ENCODE results near the gene TMEM132C. TPM values are rescaled to one million over a fixed set of nuclear protein-coding genes. Genes with fewer than 3 reads are reported as not detected.
A peak's percentile ranks its signal among the peaks of the same experiment; 100 is the strongest.

The TMEM132C gene
- total RNA-seq, 2 experiments from 2014 or later: not detected

DNA sequence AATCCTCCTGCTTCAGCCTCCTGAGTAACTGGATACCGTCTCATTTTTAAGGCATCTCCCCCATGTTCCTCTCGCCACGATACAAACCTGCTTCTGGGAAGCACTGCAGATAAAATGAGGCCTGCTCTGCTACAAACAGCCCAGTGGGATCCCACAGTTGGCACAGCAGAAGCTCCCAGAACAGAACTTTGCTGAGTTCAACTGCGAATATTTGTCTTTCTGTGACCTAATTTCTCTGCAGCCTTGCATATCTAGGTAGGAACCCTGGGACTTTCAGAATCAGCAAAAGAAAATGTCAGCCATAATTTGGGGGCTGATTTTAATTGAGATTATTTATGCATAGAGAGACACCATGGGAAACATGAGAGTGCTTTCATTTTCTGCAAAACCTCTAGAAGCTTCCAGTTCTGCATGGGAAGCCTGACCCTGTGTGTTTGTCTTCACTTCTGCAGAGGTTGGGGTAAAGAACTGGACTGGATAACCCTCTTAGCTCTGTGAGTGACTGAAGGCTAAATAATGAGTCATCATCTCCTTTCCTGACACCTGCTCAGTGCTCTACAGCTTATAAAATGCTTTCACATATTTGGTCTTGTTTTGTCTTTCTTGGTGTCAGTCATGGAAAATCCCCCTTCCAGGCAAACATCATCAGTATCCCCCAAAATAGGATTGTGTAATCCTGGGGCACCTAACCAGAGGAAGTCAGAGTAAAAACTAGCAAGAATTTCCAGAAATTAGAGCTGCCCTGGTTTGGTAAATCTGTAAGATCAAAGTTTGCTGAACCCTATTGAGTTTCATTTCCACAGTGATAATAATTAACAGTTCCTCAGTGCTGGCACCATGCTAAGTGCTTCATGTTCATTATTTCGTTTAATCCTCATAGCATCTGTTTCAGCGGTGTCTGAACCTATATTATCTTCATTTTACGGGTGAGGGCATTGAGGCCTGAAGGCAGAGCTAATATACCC lies 371.0 kb downstream of the TMEM132C start:
- no peak for DNase-seq
- ChIA-PET POLR2A (interaction anchor here (0.5 kb wide), 1 partner anchor 1071 kb away, joined by 5 read pairs; no protein-coding TSS in a partner anchor), CTCF (no interaction called here)
- TF ChIP-seq CTCF (IDR thresholded peaks at IDR 0.05): no peak
- H3K4me1 Mint-ChIP-seq (ENCODE audit: low read depth): no peaks in the 10 kb centered on the region
- intact Hi-C loops (cut with micrococcal nuclease): no loop called here
- no peaks in the 10 kb centered on the region for H3K27me3 Mint-ChIP-seq
- no peaks in the 10 kb centered on the region for H3K36me3 Mint-ChIP-seq (ENCODE audit: low read depth)
- ATAC-seq: peak; percentile 39
- peaks cover 2% of the 10 kb centered on the region for H3K9me3 Mint-ChIP-seq
- no peak overlapping the region for H3K27ac Mint-ChIP-seq
- no peak overlapping the region for H3K4me3 Mint-ChIP-seq

- POLR2A ChIA-PET: no interaction called here
- H3K9me3 Mint-ChIP-seq: peaks cover 2% of the 10 kb centered on the region
- no peak for ATAC-seq
- no peaks in the 10 kb centered on the region for H3K27me3 Mint-ChIP-seq
- TF ChIP-seq CTCF (IDR thresholded peaks at IDR 0.05): no peak
- intact Hi-C loops (cut with micrococcal nuclease): no loop called here
- no peaks in the 10 kb centered on the region for H3K36me3 Mint-ChIP-seq (ENCODE audit: low read depth)
- CTCF ChIA-PET: no interaction called here
- no peak for DNase-seq
- no peak overlapping the region for H3K27ac Mint-ChIP-seq
- H3K4me1 Mint-ChIP-seq (ENCODE audit: low read depth): no peaks in the 10 kb centered on the region
- H3K4me3 Mint-ChIP-seq: no peak overlapping the region
Measured at GRCh38 chr12:128639089-128639488, 372.1 kb downstream of the TMEM132C start.

DNA sequence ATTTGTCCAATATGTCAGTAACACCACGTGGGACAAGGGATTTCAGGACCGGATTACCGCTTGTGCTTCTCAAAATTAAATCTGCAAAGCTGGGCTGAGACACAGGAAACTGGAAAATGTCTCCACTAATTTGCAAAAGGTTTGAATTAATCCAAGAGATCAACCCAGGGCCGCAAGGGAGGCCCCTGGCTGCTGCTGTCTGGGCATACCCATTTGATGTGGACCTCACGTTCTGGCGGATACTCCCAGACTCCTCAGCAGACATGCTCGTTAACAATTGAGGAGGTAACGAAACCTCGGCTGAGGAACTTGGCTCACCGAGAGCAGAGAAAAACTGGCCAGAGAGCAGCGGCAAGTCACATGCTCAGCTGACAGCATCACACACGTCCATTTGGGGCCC lies 376.2 kb downstream of the TMEM132C start:
- peaks cover 6% of the 10 kb centered on the region for H3K9me3 Mint-ChIP-seq
- ATAC-seq (no peak), DNase-seq (no peak)
- TF ChIP-seq CTCF (IDR thresholded peaks at IDR 0.05): no peak
- intact Hi-C loops (cut with micrococcal nuclease): no loop called here
- H3K4me3 Mint-ChIP-seq: no peak overlapping the region
- ChIA-PET POLR2A (no interaction called here), CTCF (no interaction called here)
- no peaks in the 10 kb centered on the region for H3K27me3 Mint-ChIP-seq
- H3K36me3 Mint-ChIP-seq (ENCODE audit: low read depth): no peaks in the 10 kb centered on the region
- H3K4me1 Mint-ChIP-seq (ENCODE audit: low read depth): no peaks in the 10 kb centered on the region
- H3K27ac Mint-ChIP-seq: no peak overlapping the region

- TF ChIP-seq CTCF (IDR thresholded peaks at IDR 0.05): peak; percentile 78
Measured at GRCh38 chr12:128644664-128645296, 377.8 kb downstream of the TMEM132C start.

DNA sequence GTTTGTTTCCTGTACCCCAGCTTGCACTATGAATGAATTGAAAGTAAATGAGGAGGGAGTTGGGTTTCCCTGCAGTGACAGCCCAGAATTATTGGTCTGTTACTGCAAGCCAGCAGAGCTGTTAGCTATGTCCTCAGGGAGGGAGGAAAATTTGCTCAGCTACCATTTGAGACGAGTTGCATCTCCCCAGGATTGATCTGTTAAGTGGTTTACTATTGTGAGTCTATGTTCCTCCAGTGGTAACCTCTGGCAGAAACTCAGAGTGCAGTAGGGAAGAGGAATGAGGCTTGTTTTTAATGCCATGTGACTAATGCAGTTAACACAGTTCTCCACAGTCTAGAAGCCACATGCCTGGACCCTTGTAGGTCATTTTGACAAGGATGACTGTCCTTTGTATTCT lies 382.9 kb downstream of the TMEM132C start:
- no peak for DNase-seq
- intact Hi-C loops (cut with micrococcal nuclease): no loop called here
- Mint-ChIP-seq H3K27ac (no peak overlapping the region), H3K36me3 (ENCODE audit: low read depth) (no peaks in the 10 kb centered on the region), H3K27me3 (peaks cover 2% of the 10 kb centered on the region), H3K4me3 (no peak overlapping the region), H3K9me3 (peaks cover 9% of the 10 kb centered on the region), H3K4me1 (ENCODE audit: low read depth) (no peaks in the 10 kb centered on the region)
- no peak for ATAC-seq
- ChIA-PET POLR2A (no interaction called here), CTCF (no interaction called here)
- no peak for TF ChIP-seq CTCF (IDR thresholded peaks at IDR 0.05)

More at GRCh38 chr12:128644664-128645296, 377.8 kb downstream of the TMEM132C start:
- ATAC-seq: no peak
- no peak overlapping the region for H3K27ac Mint-ChIP-seq
- DNase-seq: peak; percentile 58
- H3K27me3 Mint-ChIP-seq: no peaks in the 10 kb centered on the region
- POLR2A ChIA-PET: no interaction called here
- CTCF ChIA-PET: interaction anchor here (0.6 to 1.3 kb wide), 5 partner anchors 9 to 1062 kb away, joined by 3 to 6 read pairs (median 3); no protein-coding TSS in a partner anchor
- no peaks in the 10 kb centered on the region for H3K36me3 Mint-ChIP-seq (ENCODE audit: low read depth)
- H3K4me3 Mint-ChIP-seq: no peak overlapping the region
- H3K4me1 Mint-ChIP-seq (ENCODE audit: low read depth): no peaks in the 10 kb centered on the region
- intact Hi-C loops (cut with micrococcal nuclease): no loop called here
- peaks cover 9% of the 10 kb centered on the region for H3K9me3 Mint-ChIP-seq

All from activated CD8-positive, alpha-beta T cell treated with anti-CD3 and anti-CD28 coated beads for 36 hours (primary cell).